ENCODE results near the gene ZCCHC14.

The ZCCHC14 gene

GRCh38 chr16:87463722-87464690 is 28.8 kb downstream of the ZCCHC14 start:
- H3K27ac ChIP-seq, result no peak overlapping the region

GRCh38 chr16:87461466-87461991 is 31.3 kb downstream of the ZCCHC14 start:
- peak overlapping the region; percentile 52 for H3K27ac ChIP-seq
- peak; percentile 82 for TF ChIP-seq CTCF (IDR thresholded peaks at IDR 0.05)
- TF ChIP-seq ZFX (IDR thresholded peaks at IDR 0.05; ENCODE audit: borderline replicate concordance), result no peak

More at GRCh38 chr16:87463722-87464690, 28.8 kb downstream of the ZCCHC14 start:
- TF ChIP-seq ZFX (IDR thresholded peaks at IDR 0.05; ENCODE audit: borderline replicate concordance), result no peak
- no peak for TF ChIP-seq CTCF (IDR thresholded peaks at IDR 0.05)

- H3K27ac ChIP-seq, result no peak overlapping the region
- TF ChIP-seq CTCF (IDR thresholded peaks at IDR 0.05) (no peak), ZFX (IDR thresholded peaks at IDR 0.05; ENCODE audit: borderline replicate concordance) (no peak)
These were observed 31.9 kb downstream of the ZCCHC14 start for GRCh38 chr16:87460936-87461335.

- no peak for TF ChIP-seq ZFX (IDR thresholded peaks at IDR 0.05; ENCODE audit: borderline replicate concordance)
- no peak for TF ChIP-seq CTCF (IDR thresholded peaks at IDR 0.05)
These were observed 33.0 kb downstream of the ZCCHC14 start for GRCh38 chr16:87459833-87460232.

GRCh38 chr16:87459027-87459426 is 33.8 kb downstream of the ZCCHC14 start:
- no peak overlapping the region for H3K27ac ChIP-seq
- TF ChIP-seq ZFX (IDR thresholded peaks at IDR 0.05; ENCODE audit: borderline replicate concordance) (no peak), CTCF (IDR thresholded peaks at IDR 0.05) (no peak)

More at GRCh38 chr16:87459833-87460232, 33.0 kb downstream of the ZCCHC14 start:
- no peak overlapping the region for H3K27ac ChIP-seq

GRCh38 chr16:87458424-87458915 is 34.4 kb downstream of the ZCCHC14 start:
- TF ChIP-seq CTCF (IDR thresholded peaks at IDR 0.05), result no peak
- TF ChIP-seq ZFX (IDR thresholded peaks at IDR 0.05; ENCODE audit: borderline replicate concordance), result no peak
- H3K27ac ChIP-seq, result no peak overlapping the region

All from 22Rv1 (cell line).